GM21825 (cell line): Measurements from ENCODE around the gene PHYKPL.

Experiments
- ATAC-seq: cut with Tn5 transposase; IDR thresholded peaks from one replicate; pipeline ENCODE4 v1.9.1; 2021; ENCODE audit warnings: mild to moderate bottlenecking, moderate library complexity; ENCODE audit not compliant: unreplicated experiment

Gene PHYKPL

GRCh38 chr5:178224403-178224802 is 8.2 kb downstream of the PHYKPL start:
- ATAC-seq = no peak

GRCh38 chr5:178223828-178224335 is 8.7 kb downstream of the PHYKPL start:
- ATAC-seq = no peak

GRCh38 chr5:178223196-178223773 is 9.3 kb downstream of the PHYKPL start:
- no peak for ATAC-seq

- no peak for ATAC-seq
These were observed 10.3 kb downstream of the PHYKPL start for GRCh38 chr5:178222292-178222691.

GRCh38 chr5:178221853-178222252 is 10.7 kb downstream of the PHYKPL start:
- ATAC-seq = no peak

GRCh38 chr5:178221282-178221681 is 11.3 kb downstream of the PHYKPL start:
- no peak for ATAC-seq

- ATAC-seq = no peak
These were observed 13.8 kb downstream of the PHYKPL start for GRCh38 chr5:178218827-178219226.

- ATAC-seq = no peak
These were observed 14.3 kb downstream of the PHYKPL start for GRCh38 chr5:178218237-178218776.

GRCh38 chr5:178216779-178217178 is 15.8 kb downstream of the PHYKPL start:
- no peak for ATAC-seq

GRCh38 chr5:178216088-178216534 is 16.5 kb downstream of the PHYKPL start:
- ATAC-seq = no peak

- ATAC-seq = no peak
These were observed 17.2 kb downstream of the PHYKPL start for GRCh38 chr5:178215280-178216002.

GRCh38 chr5:178214160-178214803 is 18.3 kb downstream of the PHYKPL start:
- ATAC-seq = no peak

GRCh38 chr5:178213748-178214151 is 18.9 kb downstream of the PHYKPL start:
- no peak for ATAC-seq

- ATAC-seq = no peak
These were observed 19.6 kb downstream of the PHYKPL start for GRCh38 chr5:178213003-178213461.

- no peak for ATAC-seq
These were observed 20.2 kb downstream of the PHYKPL start for GRCh38 chr5:178212241-178213002.

GRCh38 chr5:178211095-178212048 is 21.2 kb downstream of the PHYKPL start:
- ATAC-seq = no peak

- no peak for ATAC-seq
These were observed 21.9 kb downstream of the PHYKPL start for GRCh38 chr5:178210686-178211085.

- ATAC-seq = no peak
These were observed 22.5 kb downstream of the PHYKPL start for GRCh38 chr5:178210073-178210535.

GRCh38 chr5:178209334-178210072 is 23.1 kb downstream of the PHYKPL start:
- no peak for ATAC-seq
